Measurements from ENCODE around the gene DDHD1. TPM values are rescaled to one million over a fixed set of nuclear protein-coding genes. Genes with fewer than 3 reads are reported as not detected.
A peak's percentile ranks its signal among the peaks of the same experiment; 100 is the strongest.
"Not testable (repeated sequence)": the region's sequence is repeated elsewhere in the genome, so short reads cannot be mapped to it uniquely, and the experiment has no call there.

DDHD1 gene
- total and polyA plus RNA-seq, 5 donors: 3.8 to 10.8 (median 9.5) TPM

DNA sequence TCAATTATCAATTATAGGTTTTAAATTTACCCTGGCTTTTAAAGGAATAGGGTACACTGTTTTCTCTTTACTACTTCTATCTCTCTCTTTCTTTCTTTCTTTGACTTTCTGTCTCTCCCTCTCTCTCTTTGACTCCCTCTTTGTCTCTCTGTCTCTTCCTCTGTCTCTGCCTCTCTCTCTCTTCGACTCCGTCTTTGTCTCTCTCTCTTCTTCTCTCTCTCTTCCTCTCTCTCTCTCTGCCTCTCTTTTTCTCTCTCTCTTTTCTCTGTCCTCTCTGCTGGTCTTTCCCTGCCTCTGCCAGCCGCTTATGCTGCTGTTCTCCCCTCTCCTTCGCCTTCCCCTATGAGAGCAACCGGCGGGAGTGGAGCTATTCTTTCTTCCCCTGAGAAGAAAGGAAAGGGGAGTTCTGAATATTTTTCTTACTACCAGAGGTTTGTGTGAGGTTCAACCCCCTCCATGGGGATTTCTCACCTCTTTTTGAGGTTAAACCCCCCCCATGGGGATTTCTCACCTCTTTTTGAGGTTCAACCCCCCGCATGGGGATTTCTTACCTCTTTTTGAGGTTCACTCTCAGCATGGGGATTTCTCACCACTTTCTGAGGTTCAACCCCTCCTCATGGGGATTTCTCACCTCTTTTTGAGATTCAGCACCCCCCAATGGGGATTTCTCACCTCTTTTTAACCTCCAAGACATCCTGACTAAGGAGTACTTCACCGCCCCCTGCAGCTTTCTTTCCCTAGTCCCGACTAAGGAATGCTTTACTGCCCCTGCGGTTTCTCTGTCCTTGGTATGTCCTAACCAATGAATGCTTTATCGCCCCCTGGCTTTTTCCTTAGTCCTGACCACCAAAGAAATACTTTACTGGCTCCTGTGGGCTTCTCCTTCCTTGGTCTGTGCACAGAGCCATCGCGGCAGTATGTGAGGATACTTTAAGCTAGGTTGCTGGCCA is 27.4 kb upstream of the DDHD1 start:
- H3K27me3 ChIP-seq (ENCODE audit: control insufficient read depth, insufficient read depth): no peaks in the 10 kb centered on the region
- DNase-seq: no peak
- WGBS: 87% methylated on average over 13 of the region's 13 CpGs
- H3K4me3 ChIP-seq (ENCODE audit: low read length): no peak overlapping the region
- no peaks in the 10 kb centered on the region for H3K4me1 ChIP-seq (ENCODE audit: control insufficient read depth, insufficient read depth, low read length)
- no peaks in the 10 kb centered on the region for H3K9me3 ChIP-seq (ENCODE audit: control insufficient read depth, low read length)
- H3K27ac ChIP-seq (ENCODE audit: low read length): no peak overlapping the region
- intact Hi-C loops (cut with DNase I): no loop called here
- no peak for ATAC-seq

- not testable (repeated sequence) for H3K27ac ChIP-seq (ENCODE audit: low read length)
- 72% methylated on average over 2 of the region's 2 CpGs for WGBS
Observed at GRCh38 chr14:53179486-53180005, 26.4 kb upstream of the DDHD1 start.

DNA sequence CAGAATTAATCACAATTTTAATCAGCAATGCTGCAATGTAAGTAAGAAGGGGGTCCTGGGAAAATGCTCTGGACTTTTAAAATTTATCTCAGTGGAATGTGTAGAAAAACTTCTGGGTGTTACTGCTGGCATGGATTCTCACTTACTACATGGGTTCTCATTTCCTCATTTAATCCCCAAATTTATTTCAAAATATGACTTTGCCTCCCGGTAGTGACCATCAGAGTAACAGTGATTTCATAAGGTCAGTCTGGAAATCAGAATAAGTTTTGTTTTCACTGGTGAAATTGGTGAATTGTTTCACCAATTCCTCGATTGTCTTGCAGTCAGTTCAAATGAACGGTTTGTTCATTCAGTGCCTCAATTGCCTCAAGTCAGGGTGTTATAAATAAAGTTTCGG is 22.3 kb upstream of the DDHD1 start:
- H3K4me1 ChIP-seq (ENCODE audit: control insufficient read depth, insufficient read depth, low read length): no peaks in the 10 kb centered on the region
- intact Hi-C loops (cut with DNase I): no loop called here
- no peaks in the 10 kb centered on the region for H3K27me3 ChIP-seq (ENCODE audit: control insufficient read depth, insufficient read depth)
- 74% methylated on average over 4 of the region's 4 CpGs for WGBS
- ATAC-seq (no peak), DNase-seq (no peak)
- H3K4me3 ChIP-seq (ENCODE audit: low read length): no peak overlapping the region
- no peaks in the 10 kb centered on the region for H3K9me3 ChIP-seq (ENCODE audit: control insufficient read depth, low read length)
- H3K27ac ChIP-seq (ENCODE audit: low read length): no peak overlapping the region

More at GRCh38 chr14:53179486-53180005, 26.4 kb upstream of the DDHD1 start:
- intact Hi-C loops (cut with DNase I); DNase-seq; H3K4me3 ChIP-seq (ENCODE audit: low read length); H3K27me3 ChIP-seq (ENCODE audit: control insufficient read depth, insufficient read depth); H3K9me3 ChIP-seq (ENCODE audit: control insufficient read depth, low read length); H3K4me1 ChIP-seq (ENCODE audit: control insufficient read depth, insufficient read depth, low read length); ATAC-seq: not testable (repeated sequence)

DNA sequence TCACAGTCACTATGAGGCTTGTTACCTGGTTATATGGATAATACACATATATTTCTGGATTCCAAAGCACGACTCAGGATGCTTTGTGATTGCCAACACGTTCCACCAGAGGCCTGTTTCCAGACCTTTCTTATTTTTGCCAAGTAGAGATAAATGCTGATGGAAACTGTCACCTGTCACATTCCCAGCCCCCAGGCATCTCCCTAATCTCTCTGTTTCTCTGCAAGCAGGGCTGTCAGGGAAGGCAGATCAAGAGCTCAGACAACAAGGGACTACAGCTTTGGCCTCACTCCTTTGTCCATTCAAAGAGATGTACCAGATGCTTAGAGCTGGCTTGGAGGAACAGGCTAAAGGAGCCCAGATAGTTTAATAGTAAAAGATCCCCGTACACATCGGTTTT is 21.8 kb upstream of the DDHD1 start:
- no peaks in the 10 kb centered on the region for H3K4me1 ChIP-seq (ENCODE audit: control insufficient read depth, insufficient read depth, low read length)
- intact Hi-C loops (cut with DNase I): no loop called here
- no peaks in the 10 kb centered on the region for H3K9me3 ChIP-seq (ENCODE audit: control insufficient read depth, low read length)
- no peak overlapping the region for H3K27ac ChIP-seq (ENCODE audit: low read length)
- no peak overlapping the region for H3K4me3 ChIP-seq (ENCODE audit: low read length)
- DNase-seq (no peak), ATAC-seq (no peak)
- H3K27me3 ChIP-seq (ENCODE audit: control insufficient read depth, insufficient read depth): no peaks in the 10 kb centered on the region
- WGBS: 42% methylated on average over 4 of the region's 4 CpGs

DNA sequence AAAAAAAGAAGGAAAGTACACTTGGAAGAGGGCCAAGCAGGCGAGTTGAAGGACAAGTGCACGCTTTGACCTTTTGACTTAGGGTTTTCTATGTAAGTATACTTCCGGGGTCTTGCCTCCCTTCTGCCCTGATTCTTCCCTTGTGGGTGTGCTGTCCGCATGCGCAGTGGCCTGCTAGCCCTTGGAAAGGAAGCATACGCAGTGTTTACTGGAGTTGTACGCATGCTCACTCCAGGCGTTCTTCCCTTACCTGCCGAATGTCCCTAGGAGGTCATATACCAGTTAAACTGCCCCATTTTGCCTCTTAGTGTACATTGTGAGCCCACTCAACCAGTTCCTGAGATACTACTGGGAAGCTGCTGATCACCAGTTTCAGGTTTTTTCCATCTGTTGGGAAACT is 15.7 kb upstream of the DDHD1 start:
- Histone ChIP-seq H3K4me3 (ENCODE audit: low read length) (no peak overlapping the region), H3K27ac (ENCODE audit: low read length) (no peak overlapping the region), H3K4me1 (ENCODE audit: control insufficient read depth, insufficient read depth, low read length) (no peaks in the 10 kb centered on the region), H3K27me3 (ENCODE audit: control insufficient read depth, insufficient read depth) (no peaks in the 10 kb centered on the region), H3K9me3 (ENCODE audit: control insufficient read depth, low read length) (no peaks in the 10 kb centered on the region)
- ATAC-seq: no peak
- intact Hi-C loops (cut with DNase I): no loop called here
- DNase-seq: no peak
- WGBS: 86% methylated on average over 9 of the region's 9 CpGs

DNA sequence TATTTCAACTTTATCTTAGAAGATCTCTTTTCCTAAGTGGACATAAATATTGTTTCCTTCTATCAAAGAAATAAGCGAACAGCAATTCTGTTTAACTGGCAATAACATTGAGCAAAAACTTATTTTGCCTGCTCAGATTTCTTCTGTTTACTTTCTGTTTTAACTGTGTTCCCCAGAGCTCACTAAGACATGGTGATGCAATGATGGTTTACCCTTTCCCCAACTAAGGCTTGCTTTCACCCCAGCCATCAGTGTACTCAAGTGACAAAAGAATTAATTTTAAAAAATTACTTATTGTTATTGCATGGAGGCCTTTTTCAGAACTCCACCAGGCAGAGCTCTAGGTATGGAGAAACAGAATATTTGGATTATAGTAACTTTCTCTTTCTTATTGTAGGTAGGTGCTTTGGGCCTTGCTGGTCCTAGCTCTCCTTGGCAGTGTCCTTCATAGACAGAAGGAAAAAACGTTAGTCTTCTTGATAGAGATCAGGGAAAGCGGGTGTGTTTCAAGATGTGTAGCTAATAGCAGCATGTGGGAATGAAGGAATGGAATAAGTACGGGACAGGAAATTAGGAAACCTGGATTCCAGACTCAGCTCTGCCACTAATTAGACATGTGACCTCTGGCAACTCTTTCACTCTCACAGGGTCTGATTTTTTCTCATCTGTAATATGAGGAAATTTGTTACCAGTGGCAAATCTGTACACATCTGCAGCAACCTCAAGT is 14.6 kb upstream of the DDHD1 start:
- no peak overlapping the region for H3K4me3 ChIP-seq (ENCODE audit: low read length)
- H3K9me3 ChIP-seq (ENCODE audit: control insufficient read depth, low read length): no peaks in the 10 kb centered on the region
- 63% methylated on average over 4 of the region's 4 CpGs for WGBS
- ATAC-seq (peak; percentile 29 to 72), DNase-seq (no peak)
- no peaks in the 10 kb centered on the region for H3K27me3 ChIP-seq (ENCODE audit: control insufficient read depth, insufficient read depth)
- intact Hi-C loops (cut with DNase I): no loop called here
- no peaks in the 10 kb centered on the region for H3K4me1 ChIP-seq (ENCODE audit: control insufficient read depth, insufficient read depth, low read length)
- H3K27ac ChIP-seq (ENCODE audit: low read length): no peak overlapping the region

DNA sequence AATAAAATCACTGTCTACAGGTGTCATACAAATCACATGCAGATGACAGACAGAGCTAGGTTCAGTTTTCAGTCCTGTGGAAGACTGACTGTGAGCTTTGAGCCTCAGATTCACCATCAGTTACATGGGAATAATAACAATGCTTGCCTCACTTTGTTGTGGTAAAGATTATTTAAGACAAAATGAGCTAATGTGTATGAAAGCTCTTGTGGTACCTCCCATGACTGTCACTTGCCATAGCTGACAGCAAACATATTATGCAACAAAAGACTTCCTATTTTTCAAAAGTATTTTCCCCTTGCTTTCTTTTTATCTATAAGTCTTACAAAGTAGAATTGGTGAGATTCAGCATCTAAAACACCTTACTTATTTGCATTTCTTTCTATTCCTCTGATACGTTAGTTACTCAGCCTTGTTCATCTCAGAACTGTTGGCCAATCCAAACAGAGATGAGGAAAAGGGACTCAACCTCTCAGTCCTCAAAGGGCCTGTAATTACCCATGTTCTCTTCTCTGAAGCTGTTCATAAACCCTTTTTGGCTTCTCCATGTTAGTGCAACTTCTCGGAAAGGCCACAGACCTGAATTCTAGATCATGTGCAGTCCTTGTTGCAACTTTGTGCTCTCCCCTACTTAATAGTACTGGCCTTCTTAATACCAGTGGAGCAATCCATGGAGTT is 8.8 kb upstream of the DDHD1 start:
- H3K27me3 ChIP-seq (ENCODE audit: control insufficient read depth, insufficient read depth): no peaks in the 10 kb centered on the region
- H3K9me3 ChIP-seq (ENCODE audit: control insufficient read depth, low read length): no peaks in the 10 kb centered on the region
- H3K27ac ChIP-seq (ENCODE audit: low read length): no peak overlapping the region
- ATAC-seq (no peak), DNase-seq (no peak)
- intact Hi-C loops (cut with DNase I): no loop called here
- no peaks in the 10 kb centered on the region for H3K4me1 ChIP-seq (ENCODE audit: control insufficient read depth, insufficient read depth, low read length)
- WGBS: 80% methylated on average over 2 of the region's 2 CpGs
- H3K4me3 ChIP-seq (ENCODE audit: low read length): no peak overlapping the region

DNA sequence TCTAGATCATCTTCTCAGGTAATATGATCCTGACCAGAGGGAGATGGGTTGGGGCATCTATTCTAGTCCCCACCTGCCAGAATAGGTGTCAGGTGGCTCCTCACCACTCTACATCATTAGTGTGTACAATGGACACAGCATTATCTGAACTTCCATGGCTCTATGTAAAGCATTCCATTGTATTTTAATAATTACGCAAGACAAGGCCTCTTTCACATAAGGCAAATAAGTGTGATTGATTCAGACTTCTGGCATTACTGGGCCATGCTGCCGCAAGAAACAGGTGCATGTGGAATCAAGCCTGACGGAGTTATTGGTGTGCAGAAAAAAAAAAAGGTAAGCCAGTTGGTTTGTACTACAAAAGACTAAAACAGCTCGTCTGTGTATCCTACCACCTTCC is 3.1 kb upstream of the DDHD1 start:
- DNase-seq (no peak), ATAC-seq (no peak)
- intact Hi-C loops (cut with DNase I): no loop called here

DNA sequence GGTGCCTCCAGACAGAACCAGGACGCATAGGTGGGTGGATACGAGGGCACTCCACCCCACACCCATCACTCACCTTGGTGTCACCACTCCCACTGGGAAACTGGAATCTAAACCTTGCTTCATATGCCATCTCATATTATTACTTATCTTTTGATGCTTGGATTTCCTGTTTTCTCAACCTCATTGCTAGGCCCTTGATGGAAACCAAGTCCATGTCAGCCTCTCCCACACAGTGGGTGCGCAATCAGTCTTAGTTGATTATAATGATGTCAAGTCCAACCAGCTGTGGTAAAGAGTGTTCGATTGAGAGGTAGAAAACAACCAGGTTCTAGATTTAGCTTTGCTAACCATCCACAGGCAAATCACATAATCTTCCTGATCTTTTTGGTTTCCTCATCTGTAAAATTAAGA is 584 bp upstream of the DDHD1 start:
- peak overlapping the region; percentile 77 for H3K27ac ChIP-seq (ENCODE audit: low read length)
- H3K4me1 ChIP-seq (ENCODE audit: control insufficient read depth, insufficient read depth, low read length): no peaks in the 10 kb centered on the region
- 83% methylated on average over 4 of the region's 4 CpGs for WGBS
- H3K9me3 ChIP-seq (ENCODE audit: control insufficient read depth, low read length): no peaks in the 10 kb centered on the region
- intact Hi-C loops (cut with DNase I): no loop called here
- peak overlapping the region; percentile 68 for H3K4me3 ChIP-seq (ENCODE audit: low read length)
- H3K27me3 ChIP-seq (ENCODE audit: control insufficient read depth, insufficient read depth): no peaks in the 10 kb centered on the region
- DNase-seq: no peak
- no peak for ATAC-seq

More for the DNA sequence above, 3.1 kb upstream of the DDHD1 start:
- 96% methylated on average over 4 of the region's 4 CpGs for WGBS
- no peak overlapping the region for H3K4me3 ChIP-seq (ENCODE audit: low read length)
- no peak overlapping the region for H3K27ac ChIP-seq (ENCODE audit: low read length)
- H3K9me3 ChIP-seq (ENCODE audit: control insufficient read depth, low read length): no peaks in the 10 kb centered on the region
- no peaks in the 10 kb centered on the region for H3K4me1 ChIP-seq (ENCODE audit: control insufficient read depth, insufficient read depth, low read length)
- no peaks in the 10 kb centered on the region for H3K27me3 ChIP-seq (ENCODE audit: control insufficient read depth, insufficient read depth)

DNA sequence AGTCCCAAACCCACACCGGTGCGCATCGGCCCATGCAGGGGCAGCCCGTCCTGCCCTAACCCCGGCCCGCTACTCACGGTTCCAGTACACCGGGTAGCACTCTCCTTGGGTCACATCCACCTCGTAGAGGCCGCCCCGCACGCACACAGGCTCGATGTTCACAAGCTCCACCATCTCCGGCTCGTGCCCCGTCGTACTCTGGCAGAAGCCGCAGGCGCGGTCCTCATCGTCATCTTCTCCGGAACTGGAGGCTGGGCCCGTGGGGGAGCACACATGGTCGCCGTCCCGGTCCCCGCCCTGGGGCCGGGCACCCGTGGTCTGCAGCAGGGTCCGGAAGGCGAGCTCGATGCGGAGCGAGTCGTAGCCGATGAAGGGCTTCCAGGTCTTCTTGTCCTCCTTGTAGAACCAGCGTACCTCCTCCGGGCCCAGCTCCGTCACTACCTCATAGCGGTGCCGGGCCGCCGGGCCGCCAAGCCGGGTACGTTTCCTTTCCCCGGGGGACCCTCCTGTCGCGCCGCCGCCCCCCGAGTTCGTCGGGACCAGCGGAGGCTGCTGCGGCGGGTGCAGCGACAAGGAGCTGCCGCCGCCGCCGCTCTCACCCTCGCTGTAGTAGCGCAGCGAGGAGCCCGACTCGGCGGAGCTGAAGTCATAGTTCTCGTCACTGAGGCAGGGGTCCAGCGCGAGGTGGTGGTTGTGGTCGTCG is 788 bp downstream of the DDHD1 start:
- WGBS: under 1% methylated on average over 73 of the region's 73 CpGs
- Histone ChIP-seq H3K4me1 (ENCODE audit: control insufficient read depth, insufficient read depth, low read length) (no peaks in the 10 kb centered on the region), H3K27ac (ENCODE audit: low read length) (peak overlapping the region; percentile 87), H3K4me3 (ENCODE audit: low read length) (peak overlapping the region; percentile 68), H3K27me3 (ENCODE audit: control insufficient read depth, insufficient read depth) (no peaks in the 10 kb centered on the region), H3K9me3 (ENCODE audit: control insufficient read depth, low read length) (no peaks in the 10 kb centered on the region)
- ATAC-seq: peak; percentile 57 to 74
- intact Hi-C loops (cut with DNase I): no loop called here
- DNase-seq: peak; percentile 60 to 86 (median 83)

All from right cardiac atrium (tissue), 5 donors.